ENCODE measurements around the gene NETO2.

The NETO2 gene

GRCh38 chr16:47043970-47044684 is 99.6 kb downstream of the NETO2 start:
- DNase-seq: no peak

DNA sequence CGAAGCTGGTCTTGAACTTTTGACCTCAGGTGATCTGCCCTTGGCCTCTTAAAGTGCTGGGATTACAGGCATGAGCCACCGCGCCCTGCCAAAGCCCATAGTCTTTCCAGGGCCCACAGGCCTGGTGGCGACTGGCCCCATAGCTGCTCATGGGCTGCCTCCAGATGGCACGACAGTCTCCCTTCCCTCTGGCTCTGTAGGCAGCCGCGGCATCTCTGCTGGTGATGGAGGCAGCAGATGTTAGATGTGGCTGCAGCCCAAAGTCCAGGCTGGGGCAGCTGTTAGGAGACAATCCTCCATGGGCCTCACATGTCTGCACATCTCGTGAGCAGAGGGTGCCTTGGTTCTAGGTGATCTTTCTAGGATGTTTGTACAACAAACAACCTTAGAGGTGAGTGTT is 100.5 kb downstream of the NETO2 start:
- DNase-seq: no peak

GRCh38 chr16:47037746-47038458 is 105.8 kb downstream of the NETO2 start:
- DNase-seq: no peak

- DNase-seq: no peak
Observed at GRCh38 chr16:47037396-47037745, 106.4 kb downstream of the NETO2 start.

DNA sequence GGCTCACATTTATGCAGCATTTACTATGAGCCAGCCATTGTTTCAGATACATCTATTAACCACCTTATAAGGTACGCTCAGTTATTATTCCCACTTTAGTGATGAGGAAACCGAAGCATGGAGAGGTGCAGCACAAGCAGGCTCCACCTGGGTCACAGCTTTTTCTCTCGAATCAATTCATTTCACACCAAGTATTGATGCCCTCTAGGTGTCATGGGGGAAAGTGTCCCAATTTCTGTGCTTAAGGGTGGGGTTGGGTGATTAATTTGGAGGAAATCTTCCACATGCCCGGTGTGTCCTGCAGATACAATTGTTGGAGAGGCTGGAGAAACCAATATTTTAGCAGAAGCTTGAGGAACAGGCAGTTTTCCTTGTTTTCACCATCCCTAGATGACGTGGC is 107.5 kb downstream of the NETO2 start:
- DNase-seq: no peak

- DNase-seq: no peak
Observed at GRCh38 chr16:47035436-47035835, 108.3 kb downstream of the NETO2 start.

DNA sequence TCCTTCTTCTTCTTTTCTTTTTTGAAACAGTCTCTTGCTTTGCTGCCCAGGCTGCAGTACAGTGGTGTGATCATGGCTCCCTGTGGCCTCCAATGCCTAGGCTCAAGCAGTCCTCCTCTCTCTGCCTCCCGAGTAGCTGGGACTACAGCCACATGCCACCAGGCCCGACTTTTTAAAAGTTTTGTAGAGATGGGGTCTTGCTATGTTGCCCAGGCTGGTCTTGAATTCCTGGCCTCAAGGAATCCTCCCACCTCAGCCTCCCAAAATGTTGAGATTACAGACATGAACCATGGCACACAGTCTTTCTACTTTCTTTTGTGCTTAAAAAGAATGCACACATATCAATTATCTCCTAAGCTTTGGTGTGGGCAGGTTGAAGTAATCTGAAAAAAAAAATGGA is 109.3 kb downstream of the NETO2 start:
- DNase-seq: no peak

- DNase-seq: no peak
Observed at GRCh38 chr16:47033176-47033575, 110.6 kb downstream of the NETO2 start.

- DNase-seq: no peak
Observed at GRCh38 chr16:47029724-47030123, 114.0 kb downstream of the NETO2 start.

GRCh38 chr16:47028767-47029377 is 114.9 kb downstream of the NETO2 start:
- no peak for DNase-seq

Data from NCI-H1417 treated with DMSO at 0.1 percent for 48 hours (cell line).